Activated T-helper 17 cell treated with anti-CD3 and anti-CD28 coated beads, Interleukin-2, amount 50 U/mL, for 72 hours (primary cell): ENCODE data around the gene CREBRF. TPM values are rescaled to one million over a fixed set of nuclear protein-coding genes. Genes with fewer than 3 reads are reported as not detected.
"Not testable (repeated sequence)": the region's sequence is repeated elsewhere in the genome, so short reads cannot be mapped to it uniquely, and the experiment has no call there.

Experiments
- ATAC-seq: fragments of 150-1000 bp; cut with Tn5 transposase; replicated peaks from 2 replicates; pipeline ENCODE4 v1.10.0; 2021; ENCODE audit warnings: mild to moderate bottlenecking, moderate library complexity
- H3K27ac Mint-ChIP-seq: one replicate; pipeline ENCODE4 v1.8.0; 2022; ENCODE audit warnings: mixed read lengths
- H3K27me3 Mint-ChIP-seq: one replicate; pipeline ENCODE4 v1.8.0; 2022; ENCODE audit warnings: mixed read lengths
- H3K36me3 Mint-ChIP-seq: one replicate; pipeline ENCODE4 v1.8.0; 2022; ENCODE audit warnings: low read depth, mild to moderate bottlenecking, mixed read lengths
- H3K4me1 Mint-ChIP-seq: one replicate; pipeline ENCODE4 v1.8.0; 2022; ENCODE audit warnings: mixed read lengths
- H3K4me3 Mint-ChIP-seq: one replicate; pipeline ENCODE4 v1.8.0; 2022; ENCODE audit warnings: mild to moderate bottlenecking, mixed read lengths
- H3K9me3 Mint-ChIP-seq: one replicate; pipeline ENCODE4 v1.8.0; 2022; ENCODE audit warnings: mixed read lengths
- total RNA-seq, 2 donors: library from RNA; stranded (reverse); gene quantifications; one replicate each; pipeline ENCODE4 v1.2.3, GENCODE V29; 2022

CREBRF gene
- total RNA-seq, 2 donors from 2014 or later, result 10.5 to 29.5 TPM

- Mint-ChIP-seq H3K9me3 (no peaks in the 10 kb centered on the region), H3K27ac (no peak overlapping the region), H3K4me1 (peaks cover 20% of the 10 kb centered on the region), H3K36me3 (peaks cover 57% of the 10 kb centered on the region), H3K4me3 (no peak overlapping the region), H3K27me3 (no peaks in the 10 kb centered on the region)
- ATAC-seq, result no peak
Measured at GRCh38 chr5:173089581-173089980, 33.4 kb downstream of the CREBRF start.

- peak; percentile 65 for ATAC-seq
- H3K36me3 Mint-ChIP-seq, result peaks cover 48% of the 10 kb centered on the region
- H3K4me3 Mint-ChIP-seq, result peak overlapping the region; percentile 12
- no peaks in the 10 kb centered on the region for H3K27me3 Mint-ChIP-seq
- no peaks in the 10 kb centered on the region for H3K9me3 Mint-ChIP-seq
- H3K27ac Mint-ChIP-seq, result peak overlapping the region; percentile 43
- peaks cover 20% of the 10 kb centered on the region for H3K4me1 Mint-ChIP-seq
Measured at GRCh38 chr5:173090639-173091038, 34.5 kb downstream of the CREBRF start.

GRCh38 chr5:173091981-173092380, 35.8 kb downstream of the CREBRF start:
- Mint-ChIP-seq H3K9me3 (no peaks in the 10 kb centered on the region), H3K27me3 (no peaks in the 10 kb centered on the region), H3K27ac (no peak overlapping the region), H3K4me3 (no peak overlapping the region), H3K4me1 (peaks cover 20% of the 10 kb centered on the region), H3K36me3 (peaks cover 35% of the 10 kb centered on the region)
- ATAC-seq, result no peak

GRCh38 chr5:173093606-173094005, 37.5 kb downstream of the CREBRF start:
- Mint-ChIP-seq H3K9me3 (no peaks in the 10 kb centered on the region), H3K27ac (no peak overlapping the region), H3K36me3 (peaks cover 27% of the 10 kb centered on the region), H3K27me3 (no peaks in the 10 kb centered on the region), H3K4me3 (no peak overlapping the region), H3K4me1 (peaks cover 23% of the 10 kb centered on the region)
- peak; percentile 68 for ATAC-seq

GRCh38 chr5:173094012-173094661, 38.0 kb downstream of the CREBRF start:
- peaks cover 25% of the 10 kb centered on the region for H3K4me1 Mint-ChIP-seq
- peaks cover 23% of the 10 kb centered on the region for H3K36me3 Mint-ChIP-seq
- no peak overlapping the region for H3K4me3 Mint-ChIP-seq
- H3K27ac Mint-ChIP-seq, result no peak overlapping the region
- no peaks in the 10 kb centered on the region for H3K9me3 Mint-ChIP-seq
- no peaks in the 10 kb centered on the region for H3K27me3 Mint-ChIP-seq
- no peak for ATAC-seq

GRCh38 chr5:173098787-173099186, 42.6 kb downstream of the CREBRF start:
- Mint-ChIP-seq H3K4me1 (peaks cover 23% of the 10 kb centered on the region), H3K27me3 (no peaks in the 10 kb centered on the region), H3K36me3 (peaks cover 16% of the 10 kb centered on the region), H3K27ac (no peak overlapping the region), H3K9me3 (peaks cover 4% of the 10 kb centered on the region), H3K4me3 (no peak overlapping the region)
- ATAC-seq, result no peak

GRCh38 chr5:173099461-173099860, 43.3 kb downstream of the CREBRF start:
- no peak for ATAC-seq
- no peak overlapping the region for H3K4me3 Mint-ChIP-seq
- peaks cover 4% of the 10 kb centered on the region for H3K9me3 Mint-ChIP-seq
- no peaks in the 10 kb centered on the region for H3K27me3 Mint-ChIP-seq
- no peak overlapping the region for H3K27ac Mint-ChIP-seq
- H3K4me1 Mint-ChIP-seq, result peaks cover 19% of the 10 kb centered on the region
- H3K36me3 Mint-ChIP-seq, result peaks cover 16% of the 10 kb centered on the region

- no peak for ATAC-seq
- H3K4me3 Mint-ChIP-seq, result no peak overlapping the region
- H3K27me3 Mint-ChIP-seq, result no peaks in the 10 kb centered on the region
- H3K27ac Mint-ChIP-seq, result no peak overlapping the region
- peaks cover 4% of the 10 kb centered on the region for H3K9me3 Mint-ChIP-seq
- H3K36me3 Mint-ChIP-seq, result peaks cover 16% of the 10 kb centered on the region
- H3K4me1 Mint-ChIP-seq, result peaks cover 19% of the 10 kb centered on the region
Measured at GRCh38 chr5:173101245-173101644, 45.1 kb downstream of the CREBRF start.

- Mint-ChIP-seq H3K36me3 (peaks cover 19% of the 10 kb centered on the region), H3K27me3 (no peaks in the 10 kb centered on the region)
- no peak for ATAC-seq
Measured at GRCh38 chr5:173103411-173103810, 47.3 kb downstream of the CREBRF start.

GRCh38 chr5:173108914-173109313, 52.8 kb downstream of the CREBRF start:
- Mint-ChIP-seq H3K27me3 (no peaks in the 10 kb centered on the region), H3K9me3 (no peaks in the 10 kb centered on the region), H3K27ac (peak overlapping the region; percentile 49), H3K36me3 (peaks cover 58% of the 10 kb centered on the region), H3K4me1 (peaks cover 12% of the 10 kb centered on the region), H3K4me3 (no peak overlapping the region)
- peak; percentile 53 for ATAC-seq

More at GRCh38 chr5:173103411-173103810, 47.3 kb downstream of the CREBRF start:
- H3K4me1 Mint-ChIP-seq, result peaks cover 15% of the 10 kb centered on the region
- H3K9me3 Mint-ChIP-seq, result peaks cover 4% of the 10 kb centered on the region
- peak overlapping the region; percentile 56 for H3K27ac Mint-ChIP-seq
- H3K4me3 Mint-ChIP-seq, result no peak overlapping the region

- peaks cover 8% of the 10 kb centered on the region for H3K4me1 Mint-ChIP-seq
- no peaks in the 10 kb centered on the region for H3K9me3 Mint-ChIP-seq
- no peak for ATAC-seq
- H3K27ac Mint-ChIP-seq, result no peak overlapping the region
- H3K4me3 Mint-ChIP-seq, result no peak overlapping the region
- peaks cover 97% of the 10 kb centered on the region for H3K36me3 Mint-ChIP-seq
- H3K27me3 Mint-ChIP-seq, result no peaks in the 10 kb centered on the region
Measured at GRCh38 chr5:173114536-173114935, 58.4 kb downstream of the CREBRF start.

GRCh38 chr5:173119719-173120118, 63.6 kb downstream of the CREBRF start:
- Mint-ChIP-seq H3K36me3 (peaks cover 82% of the 10 kb centered on the region), H3K9me3 (no peaks in the 10 kb centered on the region), H3K27me3 (no peaks in the 10 kb centered on the region), H3K4me3 (no peak overlapping the region), H3K4me1 (no peaks in the 10 kb centered on the region), H3K27ac (no peak overlapping the region)
- no peak for ATAC-seq

GRCh38 chr5:173123416-173123815, 67.3 kb downstream of the CREBRF start:
- Mint-ChIP-seq H3K9me3 (no peaks in the 10 kb centered on the region), H3K27ac (no peak overlapping the region), H3K36me3 (peaks cover 79% of the 10 kb centered on the region), H3K27me3 (no peaks in the 10 kb centered on the region), H3K4me1 (no peaks in the 10 kb centered on the region), H3K4me3 (no peak overlapping the region)
- no peak for ATAC-seq

- H3K4me3 Mint-ChIP-seq, H3K4me1 Mint-ChIP-seq, H3K27me3 Mint-ChIP-seq, H3K9me3 Mint-ChIP-seq, H3K27ac Mint-ChIP-seq, ATAC-seq: not testable (repeated sequence)
- H3K36me3 Mint-ChIP-seq, result peaks cover 63% of the 10 kb centered on the region
Measured at GRCh38 chr5:173132166-173132565, 76.0 kb downstream of the CREBRF start.

GRCh38 chr5:173138707-173139106, 82.6 kb downstream of the CREBRF start:
- ATAC-seq, result no peak
- H3K27me3 Mint-ChIP-seq, result no peaks in the 10 kb centered on the region
- H3K27ac Mint-ChIP-seq, result no peak overlapping the region
- peaks cover 29% of the 10 kb centered on the region for H3K36me3 Mint-ChIP-seq
- H3K4me3 Mint-ChIP-seq, result no peak overlapping the region
- no peaks in the 10 kb centered on the region for H3K4me1 Mint-ChIP-seq
- no peaks in the 10 kb centered on the region for H3K9me3 Mint-ChIP-seq

- H3K4me3 Mint-ChIP-seq, result no peak overlapping the region
- no peaks in the 10 kb centered on the region for H3K4me1 Mint-ChIP-seq
- no peak overlapping the region for H3K27ac Mint-ChIP-seq
- H3K36me3 Mint-ChIP-seq, result peaks cover 25% of the 10 kb centered on the region
- no peaks in the 10 kb centered on the region for H3K27me3 Mint-ChIP-seq
- H3K9me3 Mint-ChIP-seq, result no peaks in the 10 kb centered on the region
- no peak for ATAC-seq
Measured at GRCh38 chr5:173139631-173140030, 83.5 kb downstream of the CREBRF start.
